LNCAP (cell line): Measurements from ENCODE around the gene CASZ1.

Experiments used
- CTCF ChIP-seq: fragments of 450-650 bp; IDR thresholded peaks from 2 replicates; pipeline ENCODE4 v1.5.1; 2017; ENCODE audit warnings: mild to moderate bottlenecking

The CASZ1 gene

GRCh38 chr1:10616696-10617095 lies 179.8 kb downstream of the CASZ1 start:
- no peak for TF ChIP-seq CTCF

- TF ChIP-seq CTCF, result no peak
Observed at GRCh38 chr1:10615932-10616671, 180.3 kb downstream of the CASZ1 start.

GRCh38 chr1:10615332-10615731 lies 181.1 kb downstream of the CASZ1 start:
- no peak for TF ChIP-seq CTCF

- no peak for TF ChIP-seq CTCF
Observed at GRCh38 chr1:10614377-10615225, 181.8 kb downstream of the CASZ1 start.

GRCh38 chr1:10613861-10614260 lies 182.6 kb downstream of the CASZ1 start:
- no peak for TF ChIP-seq CTCF

GRCh38 chr1:10613340-10613739 lies 183.1 kb downstream of the CASZ1 start:
- TF ChIP-seq CTCF, result no peak

GRCh38 chr1:10612436-10613160 lies 183.8 kb downstream of the CASZ1 start:
- TF ChIP-seq CTCF, result no peak
